ENCODE measurements around the gene USP6NL. TPM values are rescaled to one million over a fixed set of nuclear protein-coding genes. Genes with fewer than 3 reads are reported as not detected.

Gene USP6NL
- polyA plus RNA-seq, 3 donors, result 28.0 to 29.9 (median 28.2) TPM

- DNase-seq (ENCODE audit: extremely low read depth in 1 of 11, low read depth in 9 of 11, low spot score in 4 of 11), result no peak
Measured at GRCh38 chr10:11569471-11569870, 42.0 kb downstream of the USP6NL start.

DNA sequence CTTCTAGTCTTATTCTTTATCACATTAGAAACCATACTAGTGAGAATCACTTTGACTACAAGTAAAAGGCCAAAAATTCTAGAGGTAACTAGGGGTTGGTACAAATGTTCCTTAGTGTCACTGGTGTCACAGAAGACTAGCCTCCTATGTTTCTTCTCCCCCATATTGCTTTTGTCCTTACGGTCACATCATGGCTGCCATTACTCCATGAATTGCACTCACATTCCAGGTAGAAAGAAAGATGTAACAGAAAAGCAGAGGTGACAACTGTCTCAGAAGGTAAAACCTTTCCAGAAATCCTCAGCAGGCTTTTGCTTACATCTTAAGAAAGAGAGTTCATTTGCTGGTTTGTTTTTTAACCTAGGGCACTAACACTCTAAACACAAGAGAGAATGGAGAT is 42.9 kb downstream of the USP6NL start:
- DNase-seq (ENCODE audit: extremely low read depth in 1 of 11, low read depth in 9 of 11, low spot score in 4 of 11), result no peak

DNA sequence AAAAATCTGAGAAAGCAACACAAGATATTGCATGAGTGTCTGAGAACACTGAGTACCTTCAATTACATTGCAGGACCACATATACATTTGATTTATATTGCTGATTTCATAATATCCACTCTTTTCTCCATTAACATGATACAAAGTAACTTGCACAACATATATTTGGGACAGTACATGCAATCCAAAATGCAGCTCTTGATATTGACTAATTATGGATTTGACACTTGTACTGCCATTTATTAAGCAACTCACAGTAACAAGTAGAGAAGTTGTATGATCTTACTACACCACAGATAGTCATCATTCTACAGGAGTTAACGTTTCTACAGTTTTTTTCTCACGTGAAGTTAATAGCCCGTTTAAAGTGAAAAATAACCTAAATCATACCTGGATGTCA is 46.7 kb downstream of the USP6NL start:
- no peak for DNase-seq (ENCODE audit: extremely low read depth in 1 of 11, low read depth in 9 of 11, low spot score in 4 of 11)

GRCh38 chr10:11563936-11564335 is 47.5 kb downstream of the USP6NL start:
- DNase-seq (ENCODE audit: extremely low read depth in 1 of 11, low read depth in 9 of 11, low spot score in 4 of 11), result no peak

GRCh38 chr10:11562888-11563287 is 48.6 kb downstream of the USP6NL start:
- DNase-seq (ENCODE audit: extremely low read depth in 1 of 11, low read depth in 9 of 11, low spot score in 4 of 11), result no peak

GRCh38 chr10:11560076-11560709 is 51.3 kb downstream of the USP6NL start:
- DNase-seq (ENCODE audit: extremely low read depth in 1 of 11, low read depth in 9 of 11, low spot score in 4 of 11), result peak in 3 of 11 donors; percentile 13 to 50 (median 20)

GRCh38 chr10:11557967-11558366 is 53.5 kb downstream of the USP6NL start:
- no peak for DNase-seq (ENCODE audit: extremely low read depth in 1 of 11, low read depth in 9 of 11, low spot score in 4 of 11)

- DNase-seq (ENCODE audit: extremely low read depth in 1 of 11, low read depth in 9 of 11, low spot score in 4 of 11), result no peak
Measured at GRCh38 chr10:11557513-11557912, 53.9 kb downstream of the USP6NL start.

DNA sequence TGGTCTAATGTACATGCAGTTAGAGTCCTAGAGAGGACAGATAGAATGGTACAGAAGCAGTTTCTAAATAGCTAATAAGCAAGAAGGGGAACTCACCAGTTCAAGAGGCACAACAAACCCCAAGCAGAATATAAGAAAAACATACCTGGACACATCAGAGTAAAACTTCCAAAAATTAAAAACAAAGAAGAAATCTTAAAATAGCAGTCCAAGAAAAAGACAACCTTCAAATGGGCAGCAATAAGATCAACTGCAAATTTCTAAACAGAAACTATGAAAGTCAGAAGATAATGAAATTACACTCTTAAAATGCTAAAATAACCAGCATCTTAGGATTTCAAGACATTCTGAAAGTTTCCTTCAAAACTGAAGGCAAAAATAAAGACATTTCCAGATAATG is 55.9 kb downstream of the USP6NL start:
- DNase-seq (ENCODE audit: extremely low read depth in 1 of 11, low read depth in 9 of 11, low spot score in 4 of 11), result no peak

DNA sequence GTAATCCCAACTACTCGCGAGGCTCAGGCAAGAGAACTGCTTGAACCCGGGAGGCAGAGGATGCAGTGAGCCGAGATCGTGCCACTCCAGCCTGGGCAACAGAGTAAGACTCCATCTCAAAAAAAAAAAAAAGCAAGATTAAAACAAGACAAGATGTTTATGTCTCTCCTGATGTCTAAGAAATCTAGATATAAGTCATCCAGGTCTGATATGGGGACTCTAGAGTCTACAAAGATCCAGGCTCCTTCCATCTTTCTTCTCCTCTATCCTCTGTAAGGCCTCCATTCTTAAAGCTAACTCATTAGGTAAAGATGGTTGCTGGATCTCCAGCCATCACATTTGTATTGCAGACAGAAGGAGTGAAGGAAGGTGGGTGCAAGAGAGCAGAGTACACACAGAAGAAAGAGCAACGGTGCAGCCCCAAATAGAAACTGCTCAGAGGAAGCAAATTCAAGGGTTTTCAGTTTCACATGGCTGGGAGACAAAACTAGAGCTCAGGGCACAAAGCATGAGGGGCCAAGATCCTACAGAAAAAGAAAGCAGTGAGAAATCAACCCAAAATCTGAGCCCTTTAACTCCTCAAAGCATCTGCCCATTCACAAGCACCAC is 57.6 kb downstream of the USP6NL start:
- no peak for DNase-seq (ENCODE audit: extremely low read depth in 1 of 11, low read depth in 9 of 11, low spot score in 4 of 11)

DNA sequence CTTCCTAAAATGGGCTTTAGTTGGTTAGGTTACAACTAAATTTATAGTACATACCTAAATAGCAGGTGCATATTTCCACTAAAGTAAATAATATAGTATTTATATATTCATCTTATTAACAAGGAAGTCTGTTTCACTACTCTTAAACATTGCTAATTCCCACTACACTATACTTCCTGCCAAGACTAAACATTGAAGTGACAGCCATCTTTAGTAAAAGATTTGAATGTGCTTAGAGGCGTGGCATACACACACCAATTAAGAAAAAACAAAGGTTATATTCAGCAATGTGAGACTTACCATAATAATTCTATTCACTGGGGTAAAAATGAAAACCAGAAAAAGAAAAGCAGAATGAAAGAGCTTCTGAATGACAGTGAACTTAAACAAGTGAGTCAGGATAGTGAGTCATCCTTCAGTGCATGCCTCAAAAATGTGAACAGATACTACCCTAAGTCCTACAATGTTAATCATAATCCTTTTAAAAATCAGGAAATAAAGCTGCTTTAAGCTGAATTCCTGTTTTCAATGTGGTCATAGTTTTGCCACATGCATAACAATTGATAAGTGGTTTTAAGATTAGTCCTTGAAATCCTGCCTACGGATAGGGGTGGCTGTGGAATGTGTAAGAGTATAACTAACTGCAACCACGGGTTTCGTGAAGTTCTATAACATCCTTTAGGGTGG is 59.4 kb downstream of the USP6NL start:
- DNase-seq (ENCODE audit: extremely low read depth in 1 of 11, low read depth in 9 of 11, low spot score in 4 of 11), result no peak

DNA sequence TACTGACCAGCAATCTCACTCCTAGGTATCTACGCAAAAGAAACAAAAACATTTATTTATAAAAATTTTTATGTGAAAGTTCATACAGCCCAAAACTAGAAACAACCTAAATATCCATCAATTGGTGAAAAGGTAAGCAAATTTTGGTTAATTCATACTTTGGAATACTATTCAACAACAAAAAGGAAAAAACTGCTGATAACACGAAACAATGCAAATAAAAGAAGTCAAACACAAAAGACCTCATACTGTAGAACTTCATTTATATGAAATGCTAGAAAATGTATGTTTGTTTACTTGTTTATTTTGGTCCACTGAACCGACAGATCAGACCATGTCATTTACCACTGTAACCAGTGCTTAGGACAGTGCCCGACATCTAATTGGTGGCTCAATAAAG is 60.3 kb downstream of the USP6NL start:
- DNase-seq (ENCODE audit: extremely low read depth in 1 of 11, low read depth in 9 of 11, low spot score in 4 of 11), result no peak

- DNase-seq (ENCODE audit: extremely low read depth in 1 of 11, low read depth in 9 of 11, low spot score in 4 of 11), result no peak
Measured at GRCh38 chr10:11548768-11549099, 62.7 kb downstream of the USP6NL start.

- DNase-seq (ENCODE audit: extremely low read depth in 1 of 11, low read depth in 9 of 11, low spot score in 4 of 11), result peak in 1 of 11 donors; percentile 36
Measured at GRCh38 chr10:11548065-11548767, 63.2 kb downstream of the USP6NL start.

DNA sequence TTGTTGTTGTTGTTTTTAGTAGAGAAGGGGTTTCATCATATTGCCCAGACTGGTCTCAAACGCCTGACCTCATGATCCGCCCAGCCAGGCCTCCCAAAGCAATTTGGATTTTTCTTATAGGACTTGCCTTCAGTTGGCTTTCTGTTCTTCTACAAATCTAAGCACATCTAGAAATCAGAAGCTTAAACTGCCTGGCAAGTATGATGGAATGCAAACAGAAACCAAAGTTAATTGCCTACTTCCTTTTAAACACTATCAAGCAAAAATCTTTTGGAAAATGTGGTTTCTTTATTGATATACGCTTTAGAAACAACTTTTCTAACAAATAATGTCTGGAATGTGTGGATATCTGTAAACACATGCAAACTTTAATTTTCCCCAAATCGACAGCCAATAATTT is 64.9 kb downstream of the USP6NL start:
- no peak for DNase-seq (ENCODE audit: extremely low read depth in 1 of 11, low read depth in 9 of 11, low spot score in 4 of 11)

DNA sequence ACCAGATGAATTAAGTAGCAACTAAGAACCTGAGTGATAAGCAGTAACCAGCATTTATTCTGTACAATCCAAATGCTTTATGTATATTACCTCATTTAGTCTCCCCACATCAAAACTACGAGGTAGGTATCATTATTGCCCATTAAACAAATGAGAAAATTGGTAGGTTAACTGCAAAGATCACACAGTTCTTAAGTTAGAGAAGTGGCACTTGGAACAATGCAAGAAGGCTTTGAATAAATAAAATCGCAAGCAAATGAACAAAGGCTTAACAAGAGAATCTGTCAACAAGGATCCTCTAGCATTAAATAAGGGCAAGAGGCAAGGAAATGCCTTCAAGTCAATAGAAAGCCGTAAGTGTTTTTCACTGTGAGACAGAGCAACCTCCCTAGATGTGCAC is 70.2 kb downstream of the USP6NL start:
- DNase-seq (ENCODE audit: extremely low read depth in 1 of 11, low read depth in 9 of 11, low spot score in 4 of 11), result no peak

GRCh38 chr10:11539191-11539868 is 72.1 kb downstream of the USP6NL start:
- DNase-seq (ENCODE audit: extremely low read depth in 1 of 11, low read depth in 9 of 11, low spot score in 4 of 11), result no peak

- no peak for DNase-seq (ENCODE audit: extremely low read depth in 1 of 11, low read depth in 9 of 11, low spot score in 4 of 11)
Measured at GRCh38 chr10:11538834-11539190, 72.6 kb downstream of the USP6NL start.

- no peak for DNase-seq (ENCODE audit: extremely low read depth in 1 of 11, low read depth in 9 of 11, low spot score in 4 of 11)
Measured at GRCh38 chr10:11536228-11536627, 75.2 kb downstream of the USP6NL start.

All from renal cortex interstitium (tissue), 11 donors.